NCI-H146 (cell line): ENCODE data around the gene CAMTA1.

Experiments used
- DNase-seq: peaks from one replicate; lab custom pipeline; 2025; lab: John Stamatoyannopoulos, UW

The CAMTA1 gene

DNA sequence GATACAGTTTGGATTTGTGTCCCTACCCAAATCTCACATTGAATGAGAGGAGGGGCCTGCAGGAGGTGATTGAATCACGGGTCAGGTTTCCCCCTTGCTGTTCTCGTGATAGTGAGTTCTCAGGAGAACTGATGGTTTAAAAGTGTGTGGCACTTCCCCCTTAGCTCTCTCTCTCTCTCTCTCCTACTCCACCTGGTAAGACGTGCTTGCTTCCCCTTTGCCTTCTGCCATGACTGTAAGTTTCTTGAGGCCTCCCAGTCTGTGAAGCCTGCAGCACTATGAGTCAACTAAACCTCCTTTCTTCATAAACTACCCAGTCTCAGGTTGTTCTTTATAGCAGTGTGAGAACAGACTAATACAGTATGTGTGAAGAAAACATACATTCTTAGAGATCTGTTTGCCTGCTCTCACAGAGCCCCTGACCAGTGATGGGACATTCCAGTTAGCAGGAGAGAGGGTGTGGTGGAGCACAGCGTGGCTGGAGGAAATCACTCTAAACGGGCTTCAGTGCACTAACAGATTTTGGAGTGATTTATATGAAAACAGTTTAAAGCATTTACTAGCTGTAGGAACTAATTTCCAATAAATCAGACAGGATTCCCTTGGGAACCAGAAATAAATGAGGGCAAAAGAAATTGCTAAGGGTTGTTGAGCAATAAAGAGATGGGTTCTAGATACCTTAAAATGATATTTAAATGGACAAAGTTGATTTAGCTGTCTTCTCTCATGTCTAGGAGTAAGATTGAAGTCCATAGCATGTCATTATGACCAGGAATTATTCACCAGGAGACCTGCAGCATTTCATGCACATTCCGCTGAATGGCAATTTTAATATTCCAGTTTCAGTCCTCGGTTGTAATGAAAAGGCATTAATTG, 411.0 kb downstream of the CAMTA1 start:
- no peak for DNase-seq

- DNase-seq, result no peak
Observed at GRCh38 chr1:7198664-7199063, 413.4 kb downstream of the CAMTA1 start.

DNA sequence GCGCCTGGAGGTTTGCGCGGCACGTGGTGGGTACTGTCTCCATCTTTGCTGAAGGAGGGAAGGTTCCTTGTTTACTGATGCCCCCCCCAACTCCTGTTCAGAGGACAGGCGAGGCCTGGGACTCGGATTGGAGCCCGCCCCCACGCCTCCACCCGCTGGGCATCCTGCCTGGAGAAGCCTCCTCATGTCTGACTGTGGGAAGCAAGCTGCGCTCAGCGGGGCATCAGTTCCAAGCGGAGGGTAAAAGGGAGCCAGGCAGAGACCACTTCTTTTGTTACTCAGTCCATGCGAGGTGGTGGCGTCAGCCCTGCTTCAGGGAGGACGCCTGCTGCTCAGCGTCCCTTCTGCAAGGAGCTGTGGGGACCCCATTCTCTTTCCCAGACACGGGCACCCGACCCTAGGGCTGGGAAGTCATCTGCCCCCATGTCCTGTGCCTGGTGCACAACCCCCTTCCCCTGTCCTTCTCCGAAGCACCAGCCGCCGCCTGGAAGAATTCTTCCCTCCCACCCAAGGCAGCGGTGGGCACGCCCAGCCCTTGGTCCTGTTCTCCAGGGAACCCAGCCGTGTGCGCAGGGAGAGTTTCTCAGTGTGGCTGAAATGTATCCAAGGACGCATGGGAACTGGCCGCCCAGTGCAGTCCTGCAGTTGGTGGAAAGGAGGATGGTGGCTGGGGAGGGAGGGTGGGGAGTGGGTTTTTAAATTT, 414.0 kb downstream of the CAMTA1 start:
- peak; percentile 50 for DNase-seq

DNA sequence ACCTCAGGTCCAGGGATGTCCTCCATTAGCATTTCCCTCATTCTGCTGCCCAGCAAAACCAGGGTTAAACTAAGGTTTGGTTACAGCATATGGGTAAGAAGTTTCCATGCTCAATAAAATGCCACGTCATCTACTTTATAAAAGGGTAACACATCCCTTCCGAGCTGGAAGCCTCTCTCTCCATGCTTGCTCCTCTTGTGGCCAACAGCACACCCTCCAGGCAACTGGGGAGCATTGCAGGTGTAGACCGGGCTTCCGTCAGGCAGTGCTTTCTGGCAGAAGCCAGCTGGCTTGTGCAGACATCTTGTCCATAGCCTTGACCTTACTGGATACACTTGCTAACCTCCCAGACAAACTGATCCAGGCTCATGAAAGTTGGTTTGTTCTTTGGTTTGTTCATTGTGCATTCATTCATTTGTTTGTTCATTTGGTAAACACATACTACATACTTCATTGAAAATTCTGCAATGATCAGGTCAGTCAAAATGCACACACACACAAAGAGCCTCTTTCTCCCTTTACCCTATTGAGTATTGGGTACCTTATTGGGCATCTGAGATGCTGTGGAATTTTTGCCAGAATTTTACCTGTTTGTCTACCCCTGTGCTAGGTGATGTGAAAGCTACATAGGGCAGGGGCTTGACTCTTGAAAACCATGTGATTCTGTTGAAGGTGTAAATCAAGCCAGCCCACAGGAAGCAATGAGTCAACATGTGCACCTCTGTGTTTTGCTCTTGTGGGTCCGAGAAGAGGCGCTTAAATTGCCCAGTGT, 422.8 kb downstream of the CAMTA1 start:
- DNase-seq, result peak; percentile 59

- DNase-seq, result no peak
Observed at GRCh38 chr1:7208647-7209180, 423.5 kb downstream of the CAMTA1 start.

GRCh38 chr1:7209336-7209735, 424.1 kb downstream of the CAMTA1 start:
- DNase-seq, result no peak

- DNase-seq, result peak; percentile 42
Observed at GRCh38 chr1:7218210-7218832, 433.1 kb downstream of the CAMTA1 start.

DNA sequence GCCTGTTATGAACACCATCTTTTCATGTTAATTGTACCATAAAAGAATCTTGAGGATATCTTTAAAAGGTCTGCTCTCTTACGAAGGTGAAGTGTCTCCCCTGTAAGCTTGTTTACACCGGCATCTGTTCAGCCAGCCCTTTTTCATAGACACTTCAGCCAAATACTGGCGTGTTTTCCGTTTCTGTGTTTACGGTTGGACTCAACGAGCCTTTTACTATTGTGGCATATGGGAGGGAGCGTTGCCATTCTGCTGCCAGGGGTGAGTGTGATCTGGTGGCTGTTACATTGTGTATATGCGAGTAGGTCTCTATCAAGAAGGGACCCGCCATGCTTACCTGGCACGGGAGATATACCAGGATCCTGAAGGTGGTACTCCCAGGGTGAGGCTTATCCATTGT, 433.8 kb downstream of the CAMTA1 start:
- DNase-seq, result no peak

DNA sequence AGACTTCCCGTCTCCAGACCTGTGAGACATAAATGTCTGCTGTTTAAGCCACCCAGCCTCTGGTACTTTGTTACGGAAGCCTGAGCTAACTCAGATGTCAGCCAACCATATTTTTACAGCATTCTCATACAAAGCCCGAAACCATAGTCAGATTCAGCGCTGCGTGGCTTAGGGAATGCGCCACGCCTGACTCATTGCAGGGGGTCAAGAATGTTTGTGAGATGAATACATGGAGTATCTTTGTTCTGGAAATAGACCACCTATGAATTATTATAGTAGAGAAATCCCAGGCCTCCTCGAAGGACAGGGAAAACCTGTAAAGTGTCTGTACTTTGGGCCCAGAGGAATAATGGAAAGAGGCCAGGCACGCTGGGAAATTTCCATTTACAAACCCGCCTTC, 434.8 kb downstream of the CAMTA1 start:
- DNase-seq, result no peak

- no peak for DNase-seq
Observed at GRCh38 chr1:7220712-7221252, 435.5 kb downstream of the CAMTA1 start.

GRCh38 chr1:7221826-7222694, 436.8 kb downstream of the CAMTA1 start:
- DNase-seq, result no peak

GRCh38 chr1:7222695-7223015, 437.4 kb downstream of the CAMTA1 start:
- DNase-seq, result no peak

DNA sequence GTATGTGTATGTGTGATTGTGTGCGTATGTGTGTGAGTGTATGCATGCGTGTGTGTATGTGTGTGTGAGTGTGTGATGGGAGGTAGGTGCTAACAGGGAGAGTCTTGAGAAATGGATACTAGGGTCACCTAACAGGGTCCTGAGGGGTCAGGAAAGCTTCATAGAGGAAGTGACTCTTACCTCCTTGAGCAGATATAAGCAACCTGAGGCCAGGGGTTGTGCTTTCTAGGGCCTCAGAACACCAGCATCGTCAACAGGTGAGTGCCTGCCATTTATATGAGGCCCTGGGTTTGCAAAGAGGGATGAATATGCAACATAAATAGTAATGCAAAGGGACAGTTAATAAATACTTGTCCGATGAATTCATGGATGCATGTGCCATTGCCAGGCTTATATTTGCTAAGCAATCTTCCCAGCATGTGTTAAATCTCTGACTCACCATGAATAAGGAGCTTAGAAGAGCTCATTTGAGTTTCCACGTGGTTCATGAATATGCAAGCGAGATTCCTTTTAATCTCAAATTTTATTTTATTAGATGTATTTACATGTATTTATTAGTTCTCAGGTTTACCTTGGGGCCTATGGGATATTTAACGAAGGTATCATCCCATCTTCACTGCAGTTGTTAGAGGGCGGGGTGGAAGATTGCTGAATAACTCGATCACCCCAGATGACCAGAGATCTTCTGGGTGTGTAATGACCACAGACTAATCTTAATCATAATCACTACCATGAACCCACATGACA, 438.3 kb downstream of the CAMTA1 start:
- DNase-seq, result peak; percentile 81

DNA sequence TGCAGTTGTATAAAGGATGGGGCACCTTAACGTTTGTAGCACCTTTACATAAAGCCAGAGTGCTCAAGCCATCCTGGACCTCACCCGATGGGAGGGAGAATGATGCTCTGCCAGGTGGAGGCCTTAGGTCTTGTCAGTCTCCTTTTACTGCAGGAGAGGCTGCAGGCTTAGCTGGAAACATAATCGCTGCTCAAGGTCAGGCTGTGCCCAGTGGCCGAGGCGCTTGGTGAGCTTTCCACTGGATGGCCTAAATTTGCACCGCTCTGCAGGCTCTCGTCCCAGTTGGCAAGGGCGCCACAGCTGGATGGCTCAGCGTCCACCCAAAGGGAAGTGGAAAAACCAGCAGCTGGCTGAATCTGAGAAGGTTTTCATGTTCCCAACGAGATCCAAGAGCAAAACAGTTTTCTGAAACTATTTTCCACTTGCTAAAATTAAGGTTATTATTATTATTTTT, 438.9 kb downstream of the CAMTA1 start:
- DNase-seq, result peak; percentile 54

DNA sequence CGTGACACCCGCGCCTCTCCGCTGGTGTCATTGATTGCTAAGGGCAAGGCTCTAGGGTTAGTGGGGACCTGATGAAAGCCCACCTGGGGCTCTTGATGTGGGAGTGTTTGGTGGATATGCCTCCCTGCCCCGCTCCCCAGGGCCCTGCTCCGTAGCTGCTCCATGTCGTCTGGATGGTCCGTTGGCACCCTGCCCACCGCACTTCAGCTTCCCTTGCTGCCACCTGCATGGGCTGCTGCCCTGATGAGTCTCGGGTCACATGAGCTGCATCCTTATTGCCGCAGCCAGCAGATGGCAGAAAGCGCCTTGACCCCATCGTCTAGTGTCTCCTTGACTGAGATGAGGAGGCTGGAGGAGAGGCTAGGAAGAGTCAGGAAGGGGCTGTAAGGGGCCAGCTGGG, 439.4 kb downstream of the CAMTA1 start:
- peak; percentile 22 for DNase-seq

DNA sequence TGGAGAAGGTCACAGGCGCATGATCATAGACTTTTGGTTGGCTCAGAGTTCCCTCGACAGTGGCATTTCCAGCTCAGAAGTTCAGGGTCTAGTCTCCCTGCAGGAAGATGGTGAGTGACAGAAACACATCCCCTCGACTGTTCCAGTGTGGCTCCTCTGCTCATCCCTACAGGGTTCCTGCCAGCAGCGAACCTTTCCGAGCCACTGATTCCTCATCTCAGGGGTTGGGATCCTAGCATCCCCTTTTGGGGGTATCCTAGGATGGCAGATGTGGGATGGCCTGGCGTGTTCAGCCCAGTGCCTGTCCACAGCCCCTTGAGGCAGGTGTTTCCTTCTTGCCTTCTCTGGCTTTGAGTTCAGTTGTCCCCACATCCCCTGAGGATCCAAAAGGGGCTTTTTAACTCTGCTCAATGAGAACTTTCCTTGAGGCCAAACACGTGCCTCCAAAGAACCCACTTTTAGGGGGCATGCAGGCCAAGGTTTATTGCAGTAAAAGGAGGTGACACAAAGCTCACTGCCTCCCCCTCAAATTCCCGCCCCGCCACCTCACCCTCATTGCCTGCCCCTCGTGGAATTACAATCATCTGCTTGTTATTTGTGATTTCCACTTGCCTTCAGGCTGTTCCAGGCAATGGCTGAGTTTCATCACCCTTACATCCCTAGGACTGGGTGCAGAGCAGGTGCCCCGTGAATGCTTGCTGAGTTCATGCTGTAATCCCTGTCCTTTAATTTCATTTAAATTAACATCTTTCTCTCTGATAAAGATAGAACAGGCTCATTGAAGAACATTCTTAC, 440.7 kb downstream of the CAMTA1 start:
- no peak for DNase-seq

DNA sequence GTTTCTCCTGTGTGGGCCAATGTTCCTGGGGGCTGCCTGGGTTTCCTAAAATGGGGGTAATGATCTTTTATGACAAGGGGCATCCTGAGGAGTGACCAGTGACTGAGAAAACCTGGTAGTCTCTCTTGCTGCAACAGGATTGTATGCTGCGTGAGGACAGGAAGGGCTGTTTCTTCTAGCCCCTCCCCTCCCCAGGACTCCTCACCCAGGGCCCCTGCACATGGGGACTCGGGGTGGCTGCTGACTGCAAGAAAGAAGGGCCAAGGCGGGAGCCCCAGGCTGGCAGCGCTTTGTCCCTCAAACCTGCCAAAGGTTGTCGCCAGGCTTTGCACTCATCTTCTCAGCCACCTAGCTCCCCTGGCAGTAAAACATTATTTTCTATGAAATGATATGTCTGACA, 442.4 kb downstream of the CAMTA1 start:
- DNase-seq, result no peak

- peak; percentile 8 for DNase-seq
Observed at GRCh38 chr1:7228252-7228961, 443.2 kb downstream of the CAMTA1 start.
